Dermis microvascular lymphatic vessel endothelial cell (primary cell): ENCODE results near the gene DGKI. TPM values are rescaled to one million over a fixed set of nuclear protein-coding genes. Genes with fewer than 3 reads are reported as not detected.

ENCODE experiments used
- DNase-seq, 2 donors: peaks; one replicate each; pipeline versions ENCODE4 v3.0.0 to v3.0.0-alpha.2; 2010; ENCODE audit warnings: low read depth in 2 of 2
- total RNA-seq: library from RNA; depleted of rRNA; stranded (reverse); fragments of >200 nt; gene quantifications from 2 replicates; pipeline ENCODE4 v1.2.1, GENCODE V29; 2014

The DGKI gene
- total RNA-seq, 1 donor from 2014 or later = 0.64 TPM

GRCh38 chr7:137597856-137598255 lies 248.9 kb downstream of the DGKI start:
- DNase-seq = no peak

DNA sequence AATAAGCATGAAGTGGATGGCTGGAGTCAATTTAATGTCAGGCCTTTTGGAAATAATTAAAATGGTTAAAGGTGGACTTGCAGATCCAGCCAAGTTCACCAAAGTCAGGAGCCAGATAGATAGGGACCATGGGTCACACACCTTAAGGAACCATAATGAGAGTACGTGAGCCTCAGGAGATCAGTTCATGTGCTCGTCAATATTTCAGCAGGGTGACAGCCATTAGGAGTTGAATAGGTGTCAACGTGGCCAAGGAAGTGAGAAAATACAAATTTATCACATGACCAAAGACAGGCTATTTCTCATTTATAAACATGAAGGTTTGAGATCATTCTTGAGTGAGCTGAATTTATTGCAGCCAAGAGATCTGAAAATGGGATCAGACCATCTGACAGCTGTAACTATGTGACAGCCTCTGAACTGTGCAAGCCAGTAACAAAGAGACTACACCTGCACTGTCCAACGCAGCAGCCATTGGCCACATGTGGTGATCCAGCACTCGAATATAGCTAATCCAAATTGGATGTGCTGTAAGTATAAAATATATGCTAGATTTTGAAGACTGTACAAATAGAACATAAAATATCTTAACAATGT lies 253.6 kb downstream of the DGKI start:
- DNase-seq = no peak

DNA sequence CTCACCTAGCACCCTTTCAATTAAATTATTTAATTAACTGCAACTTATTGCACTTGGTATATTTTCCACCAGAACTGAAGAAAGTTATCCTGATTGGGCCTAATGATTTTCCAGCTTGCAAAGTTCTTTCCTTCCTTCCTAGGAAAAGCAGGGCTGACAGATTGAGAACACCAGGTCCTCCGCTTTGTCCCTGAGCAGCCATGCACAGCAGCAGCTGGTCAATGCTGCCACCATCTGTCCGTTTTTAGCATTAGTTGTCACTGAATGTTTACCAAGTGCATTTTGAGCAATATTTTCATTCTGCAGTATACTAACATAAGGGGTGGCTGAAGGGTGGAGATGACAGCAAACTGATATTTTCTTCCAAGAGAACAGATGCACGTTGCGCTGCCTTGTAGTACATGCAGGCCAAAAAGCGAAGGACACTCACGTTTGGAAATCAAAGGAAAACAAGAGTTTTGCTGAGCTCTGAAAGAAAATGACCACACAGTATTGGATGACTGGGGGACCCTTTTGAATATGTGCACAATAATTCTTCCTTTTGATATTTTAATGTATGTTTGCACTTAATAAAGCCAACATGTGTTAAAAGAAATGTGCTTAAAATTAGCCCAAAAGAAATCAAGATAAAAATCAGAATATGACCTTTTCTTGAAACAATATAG lies 254.4 kb downstream of the DGKI start:
- peak; percentile 56 to 78 for DNase-seq

GRCh38 chr7:137591421-137591837 lies 255.3 kb downstream of the DGKI start:
- DNase-seq = peak; percentile 9 to 69

GRCh38 chr7:137590756-137591305 lies 255.9 kb downstream of the DGKI start:
- DNase-seq = no peak

GRCh38 chr7:137590071-137590755 lies 256.6 kb downstream of the DGKI start:
- no peak for DNase-seq

- DNase-seq = no peak
These were observed 259.4 kb downstream of the DGKI start for GRCh38 chr7:137587326-137587725.

GRCh38 chr7:137585591-137585990 lies 261.2 kb downstream of the DGKI start:
- DNase-seq = no peak

DNA sequence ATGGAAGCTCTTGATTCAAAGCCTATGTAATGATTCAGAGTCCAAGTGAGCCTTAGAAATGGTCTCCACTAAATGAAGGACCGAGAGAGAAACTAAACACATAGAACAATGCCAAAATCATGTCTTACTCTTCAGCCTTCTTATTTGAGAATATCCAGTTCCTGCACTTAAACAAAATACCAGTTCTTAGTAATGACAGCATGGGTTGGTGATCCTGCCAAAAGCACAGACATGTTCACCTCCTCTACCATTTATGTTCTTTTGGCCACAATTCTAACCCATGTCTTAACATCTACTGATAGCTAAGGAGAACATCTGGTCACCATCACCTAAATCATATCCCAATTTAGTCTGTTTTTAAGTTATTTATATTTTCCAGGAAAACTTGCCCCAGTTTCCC lies 263.6 kb downstream of the DGKI start:
- no peak for DNase-seq

GRCh38 chr7:137579913-137580640 lies 266.7 kb downstream of the DGKI start:
- peak; percentile 34 to 90 for DNase-seq

DNA sequence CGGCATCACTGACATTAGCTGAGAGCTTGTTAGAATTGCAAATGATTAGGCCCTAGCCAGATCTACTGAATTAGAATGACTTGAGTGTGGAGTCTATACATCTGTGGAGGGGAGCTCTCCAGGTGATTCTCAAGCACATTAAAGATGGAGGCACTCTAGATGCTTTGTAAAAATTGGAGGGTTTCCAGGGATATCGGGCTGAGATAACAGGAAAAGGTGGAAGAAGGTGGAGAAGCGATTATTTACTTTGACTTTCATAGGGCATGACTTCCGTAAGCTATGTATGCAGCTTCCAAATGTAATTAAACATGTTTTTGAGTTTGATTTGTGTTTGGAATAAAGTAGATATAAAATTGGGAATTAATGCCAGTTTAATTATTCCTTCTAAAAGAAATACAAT lies 268.2 kb downstream of the DGKI start:
- peak; percentile 22 to 58 for DNase-seq

DNA sequence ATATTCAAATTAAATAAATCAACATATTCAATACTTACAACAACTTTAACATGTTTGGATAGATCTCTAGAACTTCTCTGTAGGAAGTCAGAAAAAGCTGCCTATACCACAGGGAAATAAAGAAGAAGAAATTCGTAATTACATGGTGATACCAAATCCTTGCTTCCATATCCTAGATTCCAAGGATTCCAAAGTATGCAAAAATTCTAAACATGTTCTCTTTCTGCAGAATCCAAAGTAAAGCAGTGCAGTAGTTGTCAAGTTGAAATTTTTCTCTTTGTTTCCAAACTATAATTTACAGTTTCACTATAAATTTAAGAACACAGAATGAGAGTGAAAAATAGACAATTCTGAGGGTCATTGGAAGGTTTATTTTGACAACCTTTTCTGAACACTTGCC lies 269.6 kb downstream of the DGKI start:
- DNase-seq = no peak

DNA sequence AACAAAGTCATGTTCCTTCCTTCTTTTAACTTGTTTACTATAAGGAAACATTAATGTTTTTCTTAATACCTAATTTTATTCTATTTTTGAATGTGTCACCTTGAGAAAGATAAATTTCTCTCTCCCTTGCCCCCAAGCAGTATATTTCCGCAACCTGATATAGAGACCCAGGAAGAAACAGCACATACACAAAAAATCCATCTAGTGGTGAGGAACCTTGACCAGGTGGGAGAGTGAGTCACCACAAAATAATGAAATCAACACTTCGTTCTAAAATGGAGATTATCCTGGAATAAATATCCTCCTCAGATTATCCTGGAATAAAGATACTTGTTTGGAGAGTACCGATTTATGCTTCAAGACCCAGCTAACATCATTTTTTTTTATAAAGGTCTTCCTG lies 270.3 kb downstream of the DGKI start:
- DNase-seq = no peak

DNA sequence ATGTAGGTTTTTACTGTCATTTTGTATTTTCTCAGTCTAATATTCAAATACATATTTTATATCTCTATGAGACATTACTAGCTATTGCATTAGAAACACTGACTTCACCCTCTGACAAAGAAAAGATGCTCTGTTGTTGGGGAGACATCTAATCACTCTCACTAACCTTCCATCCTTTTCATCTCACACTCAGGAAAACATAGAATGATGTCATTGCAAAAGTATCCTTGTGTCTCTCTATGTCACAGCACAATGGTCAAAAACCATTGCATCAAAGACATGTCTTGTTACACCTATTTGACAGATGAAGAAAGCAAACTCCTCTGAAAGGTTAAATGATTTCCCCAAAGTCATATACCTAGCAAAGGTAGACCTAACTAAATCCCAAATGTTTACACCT lies 272.0 kb downstream of the DGKI start:
- peak in 1 of 2 donors; percentile 3 for DNase-seq

DNA sequence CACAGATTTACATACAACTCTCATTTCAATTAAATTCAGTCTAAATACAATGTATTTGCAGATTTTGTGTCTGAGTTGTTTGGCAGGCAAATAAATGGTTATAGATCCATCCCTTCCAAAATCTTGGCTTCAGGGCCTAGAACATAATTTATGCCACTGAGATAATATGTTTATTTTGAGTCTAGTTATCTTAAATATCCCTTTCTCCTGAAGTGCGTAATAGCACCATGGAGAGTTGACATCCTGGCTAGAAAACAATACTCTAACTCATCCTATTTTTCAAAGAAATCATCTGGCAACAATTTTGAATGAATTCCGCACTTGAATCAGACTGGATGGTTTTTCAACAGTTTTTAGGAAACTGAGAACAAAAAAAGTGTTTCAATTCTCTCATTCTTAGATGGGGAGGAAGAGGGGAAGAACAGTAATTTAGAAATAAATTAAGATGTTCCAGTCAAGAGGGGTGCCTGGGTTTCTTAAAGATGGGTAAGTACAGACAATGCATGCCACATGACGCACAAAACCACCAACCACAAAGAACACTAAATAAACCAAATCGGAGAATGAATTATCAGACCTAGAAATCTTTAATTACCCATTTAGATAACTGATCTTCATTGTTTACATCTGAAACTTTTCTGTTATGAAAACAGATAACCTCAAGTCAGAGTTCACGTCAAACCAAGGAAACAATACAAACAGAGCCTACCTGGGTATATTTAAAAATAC lies 274.6 kb downstream of the DGKI start:
- DNase-seq = no peak

- DNase-seq = no peak
These were observed 282.1 kb downstream of the DGKI start for GRCh38 chr7:137564677-137565076.

DNA sequence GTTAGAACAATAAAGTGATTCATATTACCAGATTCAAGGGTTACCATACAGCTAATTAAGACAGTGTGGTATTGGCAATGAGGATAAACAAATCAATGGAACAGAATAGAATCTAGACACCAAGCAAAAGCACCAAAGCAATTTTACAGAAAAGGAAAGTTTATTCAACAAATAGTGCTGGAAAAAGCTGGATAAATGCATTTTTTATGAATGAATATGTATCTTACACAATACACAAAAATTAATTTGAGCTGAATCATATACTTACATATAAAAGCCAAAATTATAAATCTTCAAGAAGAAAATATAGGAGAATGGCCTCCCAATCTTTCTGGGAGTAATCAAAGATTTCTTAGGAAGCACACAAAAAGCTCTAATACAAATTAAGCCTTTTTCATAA lies 282.8 kb downstream of the DGKI start:
- no peak for DNase-seq

DNA sequence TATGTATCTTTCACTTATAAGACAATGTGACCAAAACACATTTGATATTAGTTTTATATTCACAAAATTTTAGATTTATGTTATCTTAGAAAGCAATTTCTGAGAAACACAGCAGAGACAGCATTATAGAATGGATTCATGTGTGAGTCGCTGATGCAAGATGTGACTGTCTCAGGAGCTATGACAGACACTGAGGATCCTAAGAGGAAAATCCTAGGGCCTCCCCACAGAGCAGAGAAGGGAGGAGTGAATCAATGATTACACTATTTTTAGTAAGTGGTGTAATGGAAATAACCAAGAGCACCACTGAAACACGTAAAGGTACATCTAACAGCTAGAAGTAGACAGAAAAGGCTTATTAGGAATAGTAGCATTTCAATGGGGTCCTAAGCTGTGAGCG lies 299.3 kb downstream of the DGKI start:
- no peak for DNase-seq

- no peak for DNase-seq
These were observed 300.1 kb downstream of the DGKI start for GRCh38 chr7:137546671-137547070.

DNA sequence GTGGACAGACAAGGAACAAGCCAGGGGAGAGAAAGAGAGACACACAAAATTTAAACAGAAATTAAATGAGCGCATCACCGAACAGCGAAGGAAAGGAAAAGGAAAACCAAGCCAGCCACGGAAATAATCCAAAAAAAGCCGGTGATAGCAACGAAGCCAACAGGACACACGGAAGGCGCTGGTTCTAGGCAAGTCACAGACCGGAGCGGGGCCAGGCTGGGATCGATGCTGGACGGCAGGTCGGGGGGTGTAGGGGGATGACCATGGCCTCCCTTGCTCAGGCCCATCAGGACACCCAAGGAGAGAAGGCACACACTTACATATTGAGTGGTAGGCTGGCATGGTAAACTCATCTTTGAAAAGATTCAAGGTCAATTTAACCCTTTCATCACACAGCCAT lies 300.8 kb downstream of the DGKI start:
- DNase-seq = no peak

- no peak for DNase-seq
These were observed 301.6 kb downstream of the DGKI start for GRCh38 chr7:137545059-137545716.
